Mesenchymal stem cell (in vitro differentiated cells and primary cell): ENCODE measurements around the gene ARF1.

Source experiments
- DNase-seq: peaks from one replicate; pipeline ENCODE4 v3.0.0-alpha.2; 2013
- H2AFZ ChIP-seq: one replicate; pipeline ENCODE4 v1.6.1; 2013; ENCODE audit warnings: low read depth, mild to moderate bottlenecking, control low read depth, inconsistent platforms, low read length, moderate library complexity
- H2AK5ac ChIP-seq: 2 replicates; pipeline ENCODE4 v1.6.1; 2013; ENCODE audit warnings: low read length, moderate library complexity, mild to moderate bottlenecking, inconsistent platforms; ENCODE audit not compliant: severe bottlenecking
- H2BK120ac ChIP-seq: one replicate; pipeline ENCODE4 v1.6.1; 2013; ENCODE audit warnings: low read depth, mild to moderate bottlenecking, inconsistent platforms, low read length, moderate library complexity
- H2BK12ac ChIP-seq, 2 experiments: one replicate each; pipeline ENCODE4 v1.6.1; 2013; ENCODE audit warnings: inconsistent platforms in 2 of 2, low read length in 2 of 2, mild to moderate bottlenecking in 2 of 2, moderate library complexity in 2 of 2, control low read depth in 1 of 2
- H2BK15ac ChIP-seq: one replicate; pipeline ENCODE4 v1.6.1; 2013; ENCODE audit warnings: mild to moderate bottlenecking, low read depth, inconsistent platforms; ENCODE audit not compliant: poor library complexity, severe bottlenecking
- H2BK5ac ChIP-seq: 2 replicates; pipeline ENCODE4 v1.6.1; 2013; ENCODE audit warnings: low read depth, mild to moderate bottlenecking, low read length, control low read depth, inconsistent platforms; ENCODE audit not compliant: poor library complexity, severe bottlenecking
- H3K14ac ChIP-seq, 2 experiments: one replicate each; pipeline ENCODE4 v1.6.1; 2013; ENCODE audit warnings: inconsistent platforms in 2 of 2, low read length in 2 of 2, control low read depth in 1 of 2, mild to moderate bottlenecking in 1 of 2, moderate library complexity in 1 of 2
- H3K18ac ChIP-seq, 2 experiments: one replicate each; pipeline ENCODE4 v1.6.1; 2013; ENCODE audit warnings: inconsistent platforms in 2 of 2, low read length in 2 of 2, control low read depth in 1 of 2, low read depth in 1 of 2, mild to moderate bottlenecking in 1 of 2
- H3K23ac ChIP-seq, 2 experiments: one replicate each; pipeline ENCODE4 v1.6.1; 2013; ENCODE audit warnings: inconsistent platforms in 2 of 2, low read length in 2 of 2, mild to moderate bottlenecking in 2 of 2, moderate library complexity in 2 of 2, control low read depth in 1 of 2
- H3K27ac ChIP-seq: 2 replicates; pipeline ENCODE4 v1.5.1; 2013; ENCODE audit warnings: mild to moderate bottlenecking, moderate library complexity, low read length, control low read depth, inconsistent platforms; ENCODE audit not compliant: poor library complexity, severe bottlenecking
- H3K27me3 ChIP-seq, 2 experiments: 2 replicates each; pipeline versions ENCODE4 v1.6.1 to v1.7.0; 2013; ENCODE audit warnings: low read length in 2 of 2, mild to moderate bottlenecking in 2 of 2, moderate library complexity in 2 of 2, control low read depth in 1 of 2, inconsistent platforms in 1 of 2; ENCODE audit not compliant: control insufficient read depth in 1 of 2, insufficient read depth in 1 of 2
- H3K36me3 ChIP-seq, 2 experiments: 2 replicates each; pipeline versions ENCODE4 v1.6.1 to v1.7.0; 2013; ENCODE audit warnings: low read length in 2 of 2, control low read depth in 1 of 2, inconsistent platforms in 1 of 2, low read depth in 1 of 2, mild to moderate bottlenecking in 1 of 2; ENCODE audit not compliant: insufficient read depth in 2 of 2, control insufficient read depth in 1 of 2
- H3K4ac ChIP-seq, 2 experiments: one replicate each; pipeline ENCODE4 v1.6.1; 2013; ENCODE audit warnings: inconsistent platforms in 2 of 2, low read length in 2 of 2, mild to moderate bottlenecking in 2 of 2, moderate library complexity in 2 of 2, control low read depth in 1 of 2, low read depth in 1 of 2
- H3K4me1 ChIP-seq: 2 replicates; pipeline ENCODE4 v1.6.1; 2013; ENCODE audit warnings: low read depth, low read length, control low read depth; ENCODE audit not compliant: control insufficient read depth, insufficient read depth
- H3K4me2 ChIP-seq: 2 replicates; pipeline ENCODE4 v1.6.1; 2013; ENCODE audit warnings: low read length, mild to moderate bottlenecking, inconsistent platforms; ENCODE audit not compliant: poor library complexity, severe bottlenecking
- H3K4me3 ChIP-seq, 2 experiments: 2 replicates each; pipeline versions ENCODE4 v1.5.1 to v1.7.0; 2013; ENCODE audit warnings: low read length in 2 of 2, mild to moderate bottlenecking in 2 of 2, control low read depth in 1 of 2, low read depth in 1 of 2; ENCODE audit not compliant: insufficient read depth in 1 of 2
- H3K79me1 ChIP-seq: replicated peaks from 2 replicates; pipeline ENCODE4 v1.6.1; 2013; ENCODE audit warnings: mild to moderate bottlenecking, control low read depth, low read length, inconsistent platforms; ENCODE audit not compliant: poor library complexity, severe bottlenecking
- H3K9ac ChIP-seq: 2 replicates; pipeline ENCODE4 v1.7.0; 2013; ENCODE audit warnings: mild to moderate bottlenecking, low read length, moderate library complexity
- H3K9me3 ChIP-seq: 2 replicates; pipeline ENCODE4 v1.7.0; 2013; ENCODE audit warnings: mild to moderate bottlenecking, low read length; ENCODE audit not compliant: control insufficient read depth
- H4K8ac ChIP-seq: one replicate; pipeline ENCODE4 v1.6.1; 2013; ENCODE audit warnings: inconsistent platforms, mild to moderate bottlenecking, low read length, moderate library complexity
- H4K91ac ChIP-seq: one replicate; pipeline ENCODE4 v1.6.1; 2013; ENCODE audit warnings: mild to moderate bottlenecking, low read length, inconsistent platforms
- WGBS: methylation state at CpG from one replicate; pipeline ENCODE4 v1.1.7; 2013; ENCODE audit warnings: mixed read lengths; 5-methylcytosine and 5-hydroxymethylcytosine counted together

ARF1 gene

GRCh38 chr1:228122921-228123441 lies 40.5 kb downstream of the ARF1 start:
- no peak overlapping the region for H2AK5ac ChIP-seq
- no peak overlapping the region for H4K8ac ChIP-seq
- H2BK120ac ChIP-seq, result no peak overlapping the region
- no peak overlapping the region for H3K4me2 ChIP-seq
- H3K4me3 ChIP-seq, result no peak overlapping the region
- no peaks in the 10 kb centered on the region for H3K9me3 ChIP-seq
- peaks cover 3 to 42% of the 10 kb centered on the region in 2 experiments for H3K27me3 ChIP-seq
- WGBS, result no CpG with 5 or more reads among the region's 1 CpG
- H2BK12ac ChIP-seq, result no peak overlapping the region
- no peak overlapping the region for H4K91ac ChIP-seq
- no peak overlapping the region for H3K4ac ChIP-seq
- no peak overlapping the region for H3K27ac ChIP-seq
- H3K23ac ChIP-seq, result no peak overlapping the region
- no peak overlapping the region for H3K9ac ChIP-seq
- H2AFZ ChIP-seq, result no peak overlapping the region
- H3K14ac ChIP-seq, result no peak overlapping the region
- no peaks in the 10 kb centered on the region for H3K36me3 ChIP-seq
- no peak overlapping the region for H2BK15ac ChIP-seq
- DNase-seq, result no peak
- no peak overlapping the region for H2BK5ac ChIP-seq
- no peaks in the 10 kb centered on the region for H3K79me1 ChIP-seq
- no peak overlapping the region for H3K18ac ChIP-seq
- H3K4me1 ChIP-seq, result no peaks in the 10 kb centered on the region

GRCh38 chr1:228123505-228123904 lies 41.0 kb downstream of the ARF1 start:
- Histone ChIP-seq H3K9ac (no peak overlapping the region), H3K27me3 (peaks cover 3 to 42% of the 10 kb centered on the region in 2 experiments), H2AK5ac (no peak overlapping the region), H4K91ac (no peak overlapping the region), H3K36me3 (no peaks in the 10 kb centered on the region), H2AFZ (no peak overlapping the region), H2BK15ac (no peak overlapping the region), H2BK120ac (no peak overlapping the region), H2BK5ac (no peak overlapping the region), H3K79me1 (no peaks in the 10 kb centered on the region), H3K23ac (no peak overlapping the region), H3K18ac (no peak overlapping the region), H3K14ac (no peak overlapping the region), H3K27ac (no peak overlapping the region), H3K4ac (no peak overlapping the region), H3K4me1 (no peaks in the 10 kb centered on the region), H2BK12ac (no peak overlapping the region), H3K9me3 (no peaks in the 10 kb centered on the region), H3K4me2 (no peak overlapping the region), H3K4me3 (no peak overlapping the region), H4K8ac (no peak overlapping the region)
- WGBS, result 52% methylated on average over 2 of the region's 2 CpGs
- DNase-seq, result no peak

GRCh38 chr1:228125185-228125584 lies 42.7 kb downstream of the ARF1 start:
- Histone ChIP-seq H3K23ac (no peak overlapping the region), H4K8ac (no peak overlapping the region)

GRCh38 chr1:228131766-228132165 lies 49.3 kb downstream of the ARF1 start:
- no peaks in the 10 kb centered on the region for H3K4me1 ChIP-seq
- H2BK15ac ChIP-seq, result no peak overlapping the region
- WGBS, result 71% methylated on average over 2 of the region's 2 CpGs
- no peak overlapping the region for H3K27ac ChIP-seq
- no peak for DNase-seq
- no peak overlapping the region for H3K4me3 ChIP-seq
- H2BK120ac ChIP-seq, result no peak overlapping the region
- no peak overlapping the region for H2AFZ ChIP-seq
- no peak overlapping the region for H2AK5ac ChIP-seq
- H2BK5ac ChIP-seq, result no peak overlapping the region
- H3K4me2 ChIP-seq, result no peak overlapping the region
- no peak overlapping the region for H3K18ac ChIP-seq
- H3K27me3 ChIP-seq, result peaks cover 29 to 39% of the 10 kb centered on the region in 2 experiments
- H3K9me3 ChIP-seq, result no peaks in the 10 kb centered on the region
- H3K23ac ChIP-seq, result no peak overlapping the region
- H4K8ac ChIP-seq, result no peak overlapping the region
- no peak overlapping the region for H3K4ac ChIP-seq
- no peak overlapping the region for H3K9ac ChIP-seq
- no peak overlapping the region for H2BK12ac ChIP-seq
- no peaks in the 10 kb centered on the region for H3K36me3 ChIP-seq
- H3K79me1 ChIP-seq, result no peaks in the 10 kb centered on the region
- H3K14ac ChIP-seq, result no peak overlapping the region
- no peak overlapping the region for H4K91ac ChIP-seq

More at GRCh38 chr1:228125185-228125584, 42.7 kb downstream of the ARF1 start:
- Histone ChIP-seq H3K79me1 (no peaks in the 10 kb centered on the region), H3K27me3 (peaks cover 8 to 42% of the 10 kb centered on the region in 2 experiments), H3K27ac (no peak overlapping the region), H3K4ac (no peak overlapping the region), H2BK15ac (no peak overlapping the region), H2AFZ (no peak overlapping the region), H2BK120ac (no peak overlapping the region), H2BK12ac (no peak overlapping the region), H3K36me3 (no peaks in the 10 kb centered on the region), H2AK5ac (no peak overlapping the region), H3K18ac (no peak overlapping the region), H3K4me3 (no peak overlapping the region), H2BK5ac (no peak overlapping the region), H4K91ac (no peak overlapping the region), H3K4me1 (no peaks in the 10 kb centered on the region), H3K9me3 (no peaks in the 10 kb centered on the region), H3K14ac (no peak overlapping the region), H3K9ac (no peak overlapping the region), H3K4me2 (no peak overlapping the region)
- WGBS, result 67% methylated on average over 5 of the region's 5 CpGs
- DNase-seq, result no peak
